Stimulated activated CD4-positive, alpha-beta T cell treated with anti-CD3 and anti-CD28 coated beads, Interleukin-2, amount 100 ng/mL, for 48 hours (primary cell): Measurements from ENCODE around the gene WDR82.

Experiments
- DNase-seq, 2 donors: peaks; one replicate each; pipeline ENCODE4 v3.0.0-alpha.2; 2020

WDR82 gene

GRCh38 chr3:52221141-52221562 lies 57.3 kb downstream of the WDR82 start:
- DNase-seq = no peak

- DNase-seq = peak; percentile 94 to 97
Observed at GRCh38 chr3:52220380-52221026, 57.9 kb downstream of the WDR82 start.

GRCh38 chr3:52218937-52219650 lies 59.4 kb downstream of the WDR82 start:
- no peak for DNase-seq

GRCh38 chr3:52218454-52218853 lies 60.0 kb downstream of the WDR82 start:
- no peak for DNase-seq

- DNase-seq = no peak
Observed at GRCh38 chr3:52218026-52218425, 60.4 kb downstream of the WDR82 start.

- DNase-seq = no peak
Observed at GRCh38 chr3:52217409-52217805, 61.0 kb downstream of the WDR82 start.

GRCh38 chr3:52216585-52217408 lies 61.7 kb downstream of the WDR82 start:
- no peak for DNase-seq

GRCh38 chr3:52215351-52215750 lies 63.1 kb downstream of the WDR82 start:
- DNase-seq = no peak

- DNase-seq = no peak
Observed at GRCh38 chr3:52213901-52214300, 64.5 kb downstream of the WDR82 start.

GRCh38 chr3:52213005-52213404 lies 65.4 kb downstream of the WDR82 start:
- DNase-seq = no peak

GRCh38 chr3:52211268-52211891 lies 67.1 kb downstream of the WDR82 start:
- no peak for DNase-seq

GRCh38 chr3:52210550-52211046 lies 67.9 kb downstream of the WDR82 start:
- DNase-seq = no peak

- no peak for DNase-seq
Observed at GRCh38 chr3:52210037-52210436, 68.4 kb downstream of the WDR82 start.

GRCh38 chr3:52208556-52208955 lies 69.9 kb downstream of the WDR82 start:
- DNase-seq = no peak

- DNase-seq = no peak
Observed at GRCh38 chr3:52205727-52206372, 72.6 kb downstream of the WDR82 start.
